ENCODE results near the gene DYRK1A.

DYRK1A gene

DNA sequence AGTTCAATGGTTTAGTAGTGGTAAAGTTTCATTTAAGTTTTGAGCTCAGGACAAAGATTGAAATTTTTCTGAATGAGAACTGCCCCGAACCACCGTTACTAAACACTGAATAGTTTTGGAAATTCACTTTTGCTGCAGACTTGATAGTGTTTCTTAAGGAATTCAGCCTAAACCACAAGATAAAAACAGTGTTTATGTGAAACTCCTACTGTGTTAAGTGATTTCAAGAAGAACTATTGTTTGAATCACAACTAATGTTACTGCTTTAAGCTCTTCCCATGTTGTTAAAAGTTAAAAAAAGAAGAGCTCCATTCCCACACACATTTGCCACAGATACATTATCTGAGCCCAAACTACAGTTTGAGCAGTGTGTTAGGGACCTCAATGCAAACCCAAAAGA is 159.2 kb downstream of the DYRK1A start:
- Histone ChIP-seq H3K4me3 (ENCODE audit: low read length) (no peak overlapping the region), H3K9ac (ENCODE audit: low read depth, low read length) (no peak overlapping the region), H3K4me1 (ENCODE audit: insufficient read depth, low read length) (peaks cover 12% of the 10 kb centered on the region; the same call in 1 of the 2 replicates)

DNA sequence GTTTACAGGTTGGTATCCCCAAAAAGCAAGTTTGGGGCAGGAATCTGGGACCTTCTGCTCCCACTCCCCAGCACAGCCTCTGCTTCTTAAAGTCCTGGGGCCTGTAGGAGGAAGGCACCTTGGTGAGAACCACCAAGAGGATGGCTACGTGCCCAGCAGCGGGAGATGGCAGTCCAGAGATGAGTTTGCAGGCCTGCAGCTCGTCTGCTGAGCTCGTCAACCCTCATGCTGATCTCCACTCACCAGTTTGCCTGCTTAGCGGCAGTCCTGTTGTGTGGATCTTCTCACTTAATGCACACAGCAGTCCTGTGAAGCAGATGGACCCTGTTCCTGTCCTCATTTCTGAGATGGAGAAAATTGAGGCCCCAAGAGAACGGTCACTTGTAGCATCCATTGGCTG is 160.5 kb downstream of the DYRK1A start:
- no peaks in the 10 kb centered on the region for H3K9me3 ChIP-seq (ENCODE audit: insufficient read depth, low read depth, low read length)
- H3K4me3 ChIP-seq (ENCODE audit: low read length) = no peak overlapping the region
- H3K27ac ChIP-seq (ENCODE audit: low read length) = no peak overlapping the region
- no peak overlapping the region for H3K9ac ChIP-seq (ENCODE audit: low read depth, low read length)
- no peaks in the 10 kb centered on the region for H3K27me3 ChIP-seq (ENCODE audit: insufficient read depth, low read length)
- H3K36me3 ChIP-seq (ENCODE audit: insufficient read depth, low read depth, low read length) = no peaks in the 10 kb centered on the region
- H3K4me1 ChIP-seq (ENCODE audit: insufficient read depth, low read length) = no peaks in the 10 kb centered on the region; the same call in 1 of the 2 replicates

More for the DNA sequence above, 159.2 kb downstream of the DYRK1A start:
- Histone ChIP-seq H3K27me3 (ENCODE audit: insufficient read depth, low read length) (no peaks in the 10 kb centered on the region), H3K36me3 (ENCODE audit: insufficient read depth, low read depth, low read length) (no peaks in the 10 kb centered on the region), H3K9me3 (ENCODE audit: insufficient read depth, low read depth, low read length) (no peaks in the 10 kb centered on the region), H3K27ac (ENCODE audit: low read length) (no peak overlapping the region)

DNA sequence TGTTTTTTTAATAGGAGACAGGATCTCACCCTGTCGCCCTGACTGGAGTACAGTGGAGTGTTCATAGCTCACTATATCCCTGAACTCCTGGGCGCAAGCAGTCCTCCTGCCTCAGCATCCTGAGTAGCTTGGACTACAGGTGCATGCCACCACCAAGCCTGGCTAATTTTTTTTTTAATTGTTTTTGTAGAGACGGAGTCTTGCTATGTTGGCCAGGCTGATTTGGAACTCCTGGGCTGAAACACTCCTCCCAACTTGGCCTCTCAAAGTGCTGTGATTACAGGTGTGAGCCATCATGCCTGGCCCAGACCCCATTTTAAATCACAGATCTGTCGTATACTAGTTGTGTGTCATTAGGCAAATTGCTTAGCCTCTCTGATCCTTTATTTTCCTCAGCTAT is 161.1 kb downstream of the DYRK1A start:
- H3K27me3 ChIP-seq (ENCODE audit: insufficient read depth, low read length) = no peaks in the 10 kb centered on the region
- H3K27ac ChIP-seq (ENCODE audit: low read length) = no peak overlapping the region
- no peak overlapping the region for H3K4me3 ChIP-seq (ENCODE audit: low read length)
- no peaks in the 10 kb centered on the region for H3K36me3 ChIP-seq (ENCODE audit: insufficient read depth, low read depth, low read length)
- no peak overlapping the region for H3K9ac ChIP-seq (ENCODE audit: low read depth, low read length)
- H3K4me1 ChIP-seq (ENCODE audit: insufficient read depth, low read length) = no peaks in the 10 kb centered on the region
- H3K9me3 ChIP-seq (ENCODE audit: insufficient read depth, low read depth, low read length) = no peaks in the 10 kb centered on the region

DNA sequence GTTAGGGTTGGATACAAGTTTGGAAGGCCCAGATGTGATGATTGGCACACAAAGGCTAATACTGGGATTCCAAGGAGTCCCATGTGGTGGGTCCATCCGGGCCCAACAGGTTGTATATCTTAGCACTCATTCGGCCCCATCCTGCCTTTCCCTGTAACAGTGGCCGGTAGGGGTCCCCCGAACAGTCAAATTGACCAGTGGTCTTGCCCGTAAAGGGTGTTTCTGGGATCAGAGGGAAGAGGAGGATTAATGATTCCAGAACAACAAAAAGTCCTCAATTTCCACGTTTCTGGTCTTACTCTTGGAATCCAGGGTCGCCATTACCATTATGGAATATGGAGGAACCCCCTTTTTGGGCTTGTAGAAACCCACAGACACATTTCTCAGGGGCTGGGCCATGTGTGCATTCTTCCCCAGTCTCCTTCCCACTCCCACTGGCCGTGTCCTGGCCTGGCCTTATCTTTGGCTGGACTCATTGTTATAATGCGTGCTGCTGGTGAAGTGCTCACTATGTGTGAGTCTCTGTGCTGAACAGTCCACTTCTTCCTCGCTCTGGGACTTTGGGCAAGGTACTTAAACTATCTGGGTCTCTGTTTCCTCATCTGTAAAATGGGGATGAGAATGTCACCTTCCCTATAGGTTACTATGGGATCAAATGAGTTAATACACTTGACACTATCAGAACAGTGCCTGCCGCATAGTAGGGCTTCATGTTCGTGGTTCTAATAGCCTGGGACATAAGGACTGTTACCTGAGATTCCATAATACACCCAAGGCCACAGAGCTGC is 161.8 kb downstream of the DYRK1A start:
- Histone ChIP-seq H3K27me3 (ENCODE audit: insufficient read depth, low read length) (no peaks in the 10 kb centered on the region), H3K4me1 (ENCODE audit: insufficient read depth, low read length) (no peaks in the 10 kb centered on the region), H3K4me3 (ENCODE audit: low read length) (no peak overlapping the region), H3K9ac (ENCODE audit: low read depth, low read length) (no peak overlapping the region), H3K9me3 (ENCODE audit: insufficient read depth, low read depth, low read length) (no peaks in the 10 kb centered on the region), H3K36me3 (ENCODE audit: insufficient read depth, low read depth, low read length) (no peaks in the 10 kb centered on the region), H3K27ac (ENCODE audit: low read length) (no peak overlapping the region)

DNA sequence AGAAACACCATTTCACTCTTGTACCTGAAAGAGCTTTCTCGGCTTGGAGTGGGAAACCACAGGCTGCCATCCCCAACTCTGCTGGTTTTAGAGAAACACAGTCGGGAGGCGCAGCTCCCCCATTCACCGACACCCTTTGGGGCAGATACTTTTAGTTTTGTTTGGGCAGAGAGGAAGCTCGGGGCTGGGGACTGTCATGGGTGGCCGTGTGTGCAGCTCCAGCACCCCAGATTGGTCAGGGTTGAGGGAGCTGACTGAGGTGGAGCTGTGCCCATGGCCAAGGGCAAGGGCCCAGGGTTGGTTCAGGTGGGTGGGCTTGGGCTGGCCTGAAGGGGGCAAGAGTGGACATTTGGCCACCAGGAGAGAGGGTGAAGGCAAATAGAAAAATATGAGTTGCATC is 163.1 kb downstream of the DYRK1A start:
- H3K27ac ChIP-seq (ENCODE audit: low read length) = no peak overlapping the region
- no peaks in the 10 kb centered on the region for H3K36me3 ChIP-seq (ENCODE audit: insufficient read depth, low read depth, low read length)
- no peaks in the 10 kb centered on the region for H3K4me1 ChIP-seq (ENCODE audit: insufficient read depth, low read length)
- no peaks in the 10 kb centered on the region for H3K9me3 ChIP-seq (ENCODE audit: insufficient read depth, low read depth, low read length)
- no peak overlapping the region for H3K9ac ChIP-seq (ENCODE audit: low read depth, low read length)
- H3K27me3 ChIP-seq (ENCODE audit: insufficient read depth, low read length) = no peaks in the 10 kb centered on the region
- H3K4me3 ChIP-seq (ENCODE audit: low read length) = no peak overlapping the region

DNA sequence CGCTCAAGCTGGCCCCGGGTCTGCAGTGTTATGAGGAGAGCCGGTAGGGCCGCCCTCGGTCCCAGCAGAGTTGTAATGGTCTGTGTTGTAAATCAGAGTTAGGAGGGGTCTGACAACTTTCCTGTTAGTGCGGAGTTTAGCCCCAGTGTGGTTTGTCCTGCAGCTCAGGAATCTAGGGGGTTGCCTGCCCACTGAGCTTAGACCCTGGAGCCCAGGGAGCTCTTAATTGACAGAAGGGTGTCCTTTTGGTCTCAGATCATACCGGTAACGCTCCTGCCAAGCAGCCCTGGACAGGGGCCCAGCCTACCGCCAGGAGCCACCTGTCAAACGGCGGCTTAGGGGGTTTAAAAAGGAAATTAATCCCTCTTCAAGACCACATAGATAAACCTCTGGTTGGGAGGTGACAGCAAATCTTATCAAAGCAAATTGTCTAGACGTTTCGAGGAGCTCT is 164.4 kb downstream of the DYRK1A start:
- Histone ChIP-seq H3K4me1 (ENCODE audit: insufficient read depth, low read length) (no peaks in the 10 kb centered on the region), H3K27me3 (ENCODE audit: insufficient read depth, low read length) (no peaks in the 10 kb centered on the region), H3K9ac (ENCODE audit: low read depth, low read length) (no peak overlapping the region), H3K36me3 (ENCODE audit: insufficient read depth, low read depth, low read length) (no peaks in the 10 kb centered on the region), H3K27ac (ENCODE audit: low read length) (no peak overlapping the region), H3K4me3 (ENCODE audit: low read length) (no peak overlapping the region), H3K9me3 (ENCODE audit: insufficient read depth, low read depth, low read length) (no peaks in the 10 kb centered on the region)

DNA sequence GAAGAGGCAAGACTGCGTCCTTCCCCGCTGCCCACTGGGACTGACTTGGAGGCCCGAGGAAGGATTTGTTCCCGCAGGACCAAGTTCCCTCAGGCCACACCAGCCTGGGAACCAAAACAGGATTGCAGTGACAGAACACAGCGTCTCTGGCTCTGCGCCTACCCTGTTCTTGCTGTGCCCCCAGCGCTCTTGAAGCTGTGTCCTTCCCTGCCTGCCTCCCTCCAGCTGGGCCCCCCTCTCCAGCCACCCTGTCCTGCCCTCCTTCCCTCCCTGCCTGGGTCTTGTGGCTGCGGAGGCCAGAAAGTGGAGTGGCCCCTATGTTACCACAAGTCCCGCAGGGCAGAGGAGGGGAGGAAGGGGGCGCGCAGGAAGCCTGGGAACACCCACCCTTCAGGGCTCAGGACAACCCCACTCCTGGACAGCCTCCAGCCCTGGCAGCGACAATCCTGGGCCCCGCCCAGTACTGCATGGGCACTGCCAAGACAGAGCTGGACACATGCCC is 164.9 kb downstream of the DYRK1A start:
- no peak overlapping the region for H3K9ac ChIP-seq (ENCODE audit: low read depth, low read length)
- no peak overlapping the region for H3K4me3 ChIP-seq (ENCODE audit: low read length)
- no peaks in the 10 kb centered on the region for H3K36me3 ChIP-seq (ENCODE audit: insufficient read depth, low read depth, low read length)
- no peaks in the 10 kb centered on the region for H3K4me1 ChIP-seq (ENCODE audit: insufficient read depth, low read length)
- no peak overlapping the region for H3K27ac ChIP-seq (ENCODE audit: low read length)
- H3K9me3 ChIP-seq (ENCODE audit: insufficient read depth, low read depth, low read length) = no peaks in the 10 kb centered on the region; the same call in 1 of the 2 replicates
- H3K27me3 ChIP-seq (ENCODE audit: insufficient read depth, low read length) = no peaks in the 10 kb centered on the region

DNA sequence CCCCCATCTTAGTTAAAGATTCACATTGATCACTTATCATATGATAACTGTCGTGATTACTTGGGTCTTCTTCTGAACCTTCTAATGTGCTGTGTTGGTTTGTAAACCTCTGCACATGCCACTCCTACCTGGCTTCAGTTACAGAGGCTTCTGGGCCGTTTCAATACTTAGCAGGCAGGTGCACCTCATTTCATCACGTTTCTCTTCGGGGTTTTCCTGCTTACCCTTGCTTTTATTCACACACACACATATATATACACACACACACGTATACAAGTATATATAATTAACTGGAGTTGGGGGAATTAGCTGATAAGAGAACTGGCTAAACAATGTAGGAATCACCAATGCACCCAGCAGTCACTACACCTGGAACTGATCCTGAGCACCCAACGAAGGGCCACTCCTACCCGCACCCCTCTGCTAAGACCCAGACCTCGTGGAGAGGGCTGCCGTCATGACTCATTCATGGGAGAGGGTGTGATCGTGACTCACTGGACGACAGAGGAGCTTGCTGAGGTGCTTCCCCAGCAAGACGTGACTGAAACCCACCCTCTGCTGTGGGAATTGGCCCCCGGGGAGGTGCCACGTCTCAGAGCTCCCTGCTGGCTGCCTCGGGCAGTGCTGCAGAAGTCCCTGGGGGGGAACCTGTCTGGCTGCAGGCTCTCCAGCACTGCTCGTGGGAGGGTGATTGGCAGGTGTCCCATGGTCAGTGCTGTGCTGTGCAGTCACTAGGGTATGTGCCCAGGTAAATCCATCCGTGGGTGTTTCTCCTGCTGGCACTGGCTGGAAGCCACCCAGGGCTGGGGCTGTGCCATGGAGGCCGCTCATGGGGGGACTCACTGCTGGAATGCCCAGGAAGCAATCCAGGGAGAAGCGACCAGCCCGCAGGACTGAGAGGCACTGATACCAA is 166.6 kb downstream of the DYRK1A start:
- H3K4me1 ChIP-seq (ENCODE audit: insufficient read depth, low read length) = peaks cover 4% of the 10 kb centered on the region; the same call in 1 of the 2 replicates
- H3K9ac ChIP-seq (ENCODE audit: low read depth, low read length) = no peak overlapping the region
- H3K9me3 ChIP-seq (ENCODE audit: insufficient read depth, low read depth, low read length) = no peaks in the 10 kb centered on the region; the same call in 1 of the 2 replicates
- H3K36me3 ChIP-seq (ENCODE audit: insufficient read depth, low read depth, low read length) = no peaks in the 10 kb centered on the region
- no peak overlapping the region for H3K4me3 ChIP-seq (ENCODE audit: low read length)
- no peak overlapping the region for H3K27ac ChIP-seq (ENCODE audit: low read length)
- no peaks in the 10 kb centered on the region for H3K27me3 ChIP-seq (ENCODE audit: insufficient read depth, low read length)

DNA sequence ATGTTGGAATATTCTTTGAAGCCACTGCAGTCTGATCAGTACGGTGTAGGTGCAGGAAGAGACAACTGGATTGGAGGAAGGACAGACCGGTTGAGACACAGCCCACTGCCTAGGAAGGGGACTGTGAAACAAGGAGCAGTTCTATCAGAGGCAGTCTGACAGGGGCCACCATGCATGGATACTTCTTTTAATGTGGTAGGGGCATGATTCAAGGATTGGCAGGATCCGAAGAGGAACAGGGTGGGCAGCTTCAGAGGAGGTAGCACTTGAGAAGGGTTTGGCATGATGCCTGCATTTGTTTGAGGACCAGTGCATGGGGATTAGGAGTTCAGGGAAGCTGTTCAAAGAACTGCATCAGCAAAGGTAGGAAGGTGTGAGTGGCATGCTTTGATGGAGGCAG is 167.9 kb downstream of the DYRK1A start:
- Histone ChIP-seq H3K4me1 (ENCODE audit: insufficient read depth, low read length) (peaks cover 4% of the 10 kb centered on the region; the same call in 1 of the 2 replicates), H3K36me3 (ENCODE audit: insufficient read depth, low read depth, low read length) (no peaks in the 10 kb centered on the region), H3K9ac (ENCODE audit: low read depth, low read length) (no peak overlapping the region), H3K4me3 (ENCODE audit: low read length) (no peak overlapping the region), H3K27me3 (ENCODE audit: insufficient read depth, low read length) (no peaks in the 10 kb centered on the region), H3K9me3 (ENCODE audit: insufficient read depth, low read depth, low read length) (no peaks in the 10 kb centered on the region; the same call in 1 of the 2 replicates), H3K27ac (ENCODE audit: low read length) (no peak overlapping the region)

DNA sequence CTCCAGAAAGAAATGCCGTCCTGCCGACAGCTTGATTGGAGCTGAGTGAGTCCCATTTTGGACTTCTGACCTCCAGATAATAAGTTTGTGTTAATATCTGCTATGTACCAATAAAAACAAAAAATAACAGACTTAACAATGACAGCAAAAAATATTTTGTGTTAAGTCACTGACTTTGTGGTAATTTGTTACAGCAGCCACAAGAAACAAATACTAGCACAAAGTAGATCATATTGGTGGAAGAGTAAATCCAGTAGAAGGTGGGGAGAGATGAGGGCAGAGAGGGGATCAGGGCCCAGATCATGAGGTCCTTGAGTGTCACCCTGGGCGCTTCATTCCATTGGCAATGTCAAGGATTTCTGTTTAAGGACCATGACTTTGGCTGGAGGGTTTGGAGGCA is 168.6 kb downstream of the DYRK1A start:
- Histone ChIP-seq H3K36me3 (ENCODE audit: insufficient read depth, low read depth, low read length) (no peaks in the 10 kb centered on the region), H3K4me3 (ENCODE audit: low read length) (no peak overlapping the region), H3K27ac (ENCODE audit: low read length) (no peak overlapping the region), H3K9ac (ENCODE audit: low read depth, low read length) (no peak overlapping the region), H3K27me3 (ENCODE audit: insufficient read depth, low read length) (no peaks in the 10 kb centered on the region), H3K9me3 (ENCODE audit: insufficient read depth, low read depth, low read length) (no peaks in the 10 kb centered on the region; the same call in 1 of the 2 replicates), H3K4me1 (ENCODE audit: insufficient read depth, low read length) (peaks cover 4% of the 10 kb centered on the region; the same call in 1 of the 2 replicates)

DNA sequence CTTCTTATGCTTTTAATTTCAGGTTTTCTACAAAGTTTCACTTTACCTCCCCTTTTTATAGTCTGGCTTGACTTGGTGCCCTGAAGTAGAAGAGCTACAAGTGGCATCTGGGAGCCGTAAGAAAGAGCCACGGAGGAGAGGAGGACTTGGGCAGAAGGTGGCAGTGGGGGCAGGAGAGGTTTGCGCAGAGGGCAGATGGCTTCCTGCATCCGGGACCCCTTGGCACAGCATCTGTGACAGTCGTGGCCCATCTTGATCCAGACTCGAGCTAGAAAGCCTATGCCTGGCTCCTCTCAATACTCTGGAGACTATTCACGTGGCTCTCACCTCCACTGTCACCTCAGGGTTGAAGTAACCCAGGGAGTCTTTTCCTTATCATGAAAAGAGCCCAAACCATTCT is 169.1 kb downstream of the DYRK1A start:
- Histone ChIP-seq H3K9ac (ENCODE audit: low read depth, low read length) (no peak overlapping the region), H3K27ac (ENCODE audit: low read length) (no peak overlapping the region), H3K4me3 (ENCODE audit: low read length) (no peak overlapping the region), H3K4me1 (ENCODE audit: insufficient read depth, low read length) (peaks cover 4% of the 10 kb centered on the region; the same call in 1 of the 2 replicates), H3K27me3 (ENCODE audit: insufficient read depth, low read length) (no peaks in the 10 kb centered on the region), H3K36me3 (ENCODE audit: insufficient read depth, low read depth, low read length) (no peaks in the 10 kb centered on the region), H3K9me3 (ENCODE audit: insufficient read depth, low read depth, low read length) (no peaks in the 10 kb centered on the region; the same call in 1 of the 2 replicates)
